GM12873 (cell line): ENCODE measurements around the gene PSMD8.

Experiments used
- TF ChIP-seq, protein P1 (sequence below): IDR thresholded peaks from 2 replicates; pipeline ENCODE4 v1.5.1; 2012; ENCODE audit warnings: low read depth, mild to moderate bottlenecking, moderate library complexity, low read length, control low read depth; ENCODE audit not compliant: insufficient read depth; ENCODE audit errors: missing control alignments

Gene PSMD8

DNA sequence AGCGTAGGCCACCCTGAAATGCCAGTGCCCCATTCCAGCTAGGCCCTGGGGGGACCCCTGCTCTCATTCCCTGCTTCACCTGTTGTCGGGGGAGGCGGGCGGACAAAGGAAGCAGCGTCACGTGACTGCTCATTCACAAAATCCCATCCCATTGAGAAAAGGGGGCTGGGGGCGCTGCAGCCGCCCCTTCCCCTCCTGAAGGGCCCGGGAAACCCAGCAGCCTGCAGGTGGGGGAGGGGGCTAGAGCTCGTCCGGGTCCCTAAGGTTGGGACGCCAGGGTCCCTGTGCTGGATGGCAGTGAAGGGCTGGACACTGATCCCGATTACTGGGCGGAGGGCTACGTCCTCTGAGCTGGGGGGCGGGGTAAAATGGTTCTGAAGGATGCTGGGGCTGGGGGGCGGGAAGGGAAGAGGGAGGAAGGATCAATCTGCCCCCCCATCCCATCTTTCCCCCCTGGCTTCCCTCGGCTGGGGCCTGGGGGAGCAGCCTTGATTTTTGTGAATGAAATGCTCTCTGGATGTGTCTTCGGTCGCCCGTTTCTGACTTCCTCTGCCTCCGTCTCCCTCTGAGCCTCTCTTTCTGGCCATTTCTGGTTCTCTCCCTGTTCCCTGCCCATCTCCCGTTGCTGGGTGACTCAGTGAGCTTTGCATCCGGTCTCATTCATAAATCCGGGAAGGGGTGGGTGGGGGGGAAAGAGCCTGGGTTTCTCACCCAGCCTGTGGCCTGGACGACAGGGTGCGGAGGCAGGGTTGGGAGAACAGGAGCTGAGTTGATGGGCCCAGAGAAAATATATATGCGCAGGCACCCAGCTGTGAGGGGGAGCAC is 14.9 kb downstream of the PSMD8 start:
- TF ChIP-seq, protein P1, sequence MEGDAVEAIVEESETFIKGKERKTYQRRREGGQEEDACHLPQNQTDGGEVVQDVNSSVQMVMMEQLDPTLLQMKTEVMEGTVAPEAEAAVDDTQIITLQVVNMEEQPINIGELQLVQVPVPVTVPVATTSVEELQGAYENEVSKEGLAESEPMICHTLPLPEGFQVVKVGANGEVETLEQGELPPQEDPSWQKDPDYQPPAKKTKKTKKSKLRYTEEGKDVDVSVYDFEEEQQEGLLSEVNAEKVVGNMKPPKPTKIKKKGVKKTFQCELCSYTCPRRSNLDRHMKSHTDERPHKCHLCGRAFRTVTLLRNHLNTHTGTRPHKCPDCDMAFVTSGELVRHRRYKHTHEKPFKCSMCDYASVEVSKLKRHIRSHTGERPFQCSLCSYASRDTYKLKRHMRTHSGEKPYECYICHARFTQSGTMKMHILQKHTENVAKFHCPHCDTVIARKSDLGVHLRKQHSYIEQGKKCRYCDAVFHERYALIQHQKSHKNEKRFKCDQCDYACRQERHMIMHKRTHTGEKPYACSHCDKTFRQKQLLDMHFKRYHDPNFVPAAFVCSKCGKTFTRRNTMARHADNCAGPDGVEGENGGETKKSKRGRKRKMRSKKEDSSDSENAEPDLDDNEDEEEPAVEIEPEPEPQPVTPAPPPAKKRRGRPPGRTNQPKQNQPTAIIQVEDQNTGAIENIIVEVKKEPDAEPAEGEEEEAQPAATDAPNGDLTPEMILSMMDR = no peak

DNA sequence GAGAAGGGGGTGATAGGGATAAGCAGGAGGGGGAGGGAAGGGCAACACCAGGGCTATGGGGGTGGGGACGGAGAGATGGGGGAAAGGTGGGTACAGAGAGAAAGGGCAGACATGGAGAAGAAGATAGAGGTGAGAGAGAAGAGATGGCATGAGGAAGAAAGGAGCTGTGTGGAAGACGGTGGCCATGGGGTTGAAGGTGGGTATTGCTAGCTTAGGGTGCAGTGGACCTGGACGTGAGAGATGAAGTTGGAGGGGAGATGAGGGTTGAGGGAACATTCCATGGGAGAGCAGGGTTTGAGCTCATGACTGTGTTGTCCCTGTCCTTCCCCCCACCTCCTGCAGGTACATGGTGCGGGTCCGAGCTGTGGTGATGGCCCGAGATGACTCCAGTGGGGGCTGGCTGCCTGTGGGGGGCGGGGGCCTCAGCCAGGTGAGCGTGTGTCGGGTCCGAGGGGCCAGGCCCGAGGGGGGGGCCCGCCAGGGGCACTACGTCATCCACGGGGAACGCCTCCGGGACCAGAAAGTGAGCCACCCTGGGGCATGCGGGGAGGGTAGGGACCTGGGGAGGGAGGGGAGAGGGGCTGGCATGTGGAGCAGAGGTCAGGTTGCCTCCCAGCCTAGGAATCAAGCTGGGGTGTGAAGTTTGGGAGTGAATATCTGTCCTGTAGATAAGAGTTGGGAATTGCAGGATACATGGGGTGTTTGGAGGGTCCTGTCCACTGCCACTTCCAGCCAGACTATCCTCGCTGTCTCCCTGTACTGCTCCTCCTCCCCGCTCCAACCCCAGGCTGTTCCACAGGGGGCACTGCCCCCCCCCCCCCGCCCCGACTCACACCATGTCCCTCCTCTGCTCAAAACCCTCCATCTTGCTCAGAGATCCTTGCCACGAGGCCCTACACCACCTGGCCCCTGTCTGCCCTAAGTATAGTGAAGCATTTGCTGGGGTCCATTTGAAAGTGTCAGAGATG is 15.9 kb downstream of the PSMD8 start:
- TF ChIP-seq, protein P1 = no peak

- TF ChIP-seq, protein P1 = no peak
These were observed 17.6 kb downstream of the PSMD8 start for GRCh38 chr19:38391911-38392464.

GRCh38 chr19:38392707-38393308 is 18.4 kb downstream of the PSMD8 start:
- TF ChIP-seq, protein P1 = no peak

DNA sequence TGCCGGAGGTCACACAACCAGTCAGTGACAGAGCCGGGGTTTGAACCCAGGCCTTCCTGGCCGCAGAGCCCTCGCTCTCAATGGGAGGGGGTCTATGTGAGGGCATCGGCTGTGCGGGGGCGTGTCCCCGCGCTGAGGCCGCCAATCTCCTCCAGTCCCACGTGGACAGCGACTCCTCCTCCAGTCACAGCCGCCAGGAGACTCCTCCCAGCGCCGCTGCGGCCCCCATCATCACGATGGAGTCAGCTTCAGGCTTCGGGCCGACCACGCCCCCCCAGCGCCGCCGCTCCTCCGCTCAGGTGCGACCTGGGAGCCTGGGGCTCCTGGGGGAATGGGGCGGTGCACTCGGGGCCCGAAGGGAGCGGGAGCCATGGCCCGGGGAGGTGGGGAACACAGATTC is 20.1 kb downstream of the PSMD8 start:
- TF ChIP-seq, protein P1 = no peak

DNA sequence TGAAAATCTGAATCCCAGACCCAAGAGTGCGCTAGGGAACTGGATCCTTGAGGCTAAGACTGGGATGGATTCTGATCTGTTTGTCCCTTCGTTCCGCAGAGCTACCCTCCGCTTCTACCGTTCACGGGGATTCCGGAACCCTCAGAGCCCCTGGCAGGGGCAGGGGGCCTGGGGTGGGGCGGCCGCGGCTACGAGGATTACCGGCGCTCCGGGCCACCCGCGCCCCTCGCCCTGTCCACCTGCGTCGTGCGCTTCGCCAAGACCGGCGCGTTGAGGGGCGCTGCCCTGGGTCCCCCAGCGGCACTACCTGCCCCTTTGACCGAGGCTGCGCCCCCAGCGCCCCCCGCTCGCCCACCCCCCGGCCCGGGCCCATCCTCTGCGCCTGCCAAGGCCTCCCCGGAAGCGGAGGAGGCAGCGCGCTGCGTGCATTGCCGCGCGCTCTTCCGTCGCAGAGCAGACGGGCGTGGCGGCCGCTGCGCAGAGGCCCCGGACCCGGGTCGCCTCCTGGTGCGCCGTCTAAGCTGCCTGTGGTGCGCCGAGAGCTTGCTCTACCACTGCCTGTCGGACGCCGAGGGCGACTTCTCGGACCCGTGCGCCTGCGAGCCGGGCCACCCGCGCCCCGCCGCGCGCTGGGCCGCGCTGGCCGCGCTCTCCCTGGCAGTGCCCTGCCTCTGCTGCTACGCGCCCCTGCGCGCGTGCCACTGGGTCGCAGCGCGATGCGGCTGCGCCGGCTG is 21.2 kb downstream of the PSMD8 start:
- TF ChIP-seq, protein P1 = no peak
